ENCODE data around the gene FASTKD3.

DNA sequence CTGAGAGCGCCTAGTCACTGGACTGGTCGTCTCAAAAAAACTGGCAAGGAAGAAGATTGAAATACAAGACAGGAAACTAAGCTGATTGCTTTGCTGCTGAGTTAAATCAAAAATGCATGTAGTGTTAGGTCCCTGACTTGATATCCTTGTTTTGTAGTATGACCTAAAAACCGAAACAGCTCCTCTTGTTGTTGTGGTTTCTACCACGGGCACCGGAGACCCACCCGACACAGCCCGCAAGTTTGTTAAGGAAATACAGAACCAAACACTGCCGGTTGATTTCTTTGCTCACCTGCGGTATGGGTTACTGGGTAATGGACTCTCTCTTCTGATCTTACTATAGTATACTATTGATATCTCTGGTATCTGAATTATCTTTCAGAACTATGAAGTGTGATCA is 4.4 kb upstream of the FASTKD3 start:
- no peak for TF ChIP-seq POLR2A (IDR thresholded peaks at IDR 0.05; ENCODE audit: low read length)
- no peak for TF ChIP-seq GATA1 (IDR thresholded peaks at IDR 0.05; ENCODE audit: low read depth, low read length)

Data from erythroblast (primary cell).